T follicular helper cell (primary cell): ENCODE data around the gene CCDC188.

ENCODE experiments used
- DNase-seq: peaks from one replicate; pipeline ENCODE4 v3.0.0-alpha.2; 2020; ENCODE audit warnings: low read depth
- total RNA-seq, 2 experiments: gene quantifications; one replicate each; lab custom pipeline; 2026; lab: John Stamatoyannopoulos, UW

Gene CCDC188
- 0 to 0.12 reads per million in 2 experiments for total RNA-seq

DNA sequence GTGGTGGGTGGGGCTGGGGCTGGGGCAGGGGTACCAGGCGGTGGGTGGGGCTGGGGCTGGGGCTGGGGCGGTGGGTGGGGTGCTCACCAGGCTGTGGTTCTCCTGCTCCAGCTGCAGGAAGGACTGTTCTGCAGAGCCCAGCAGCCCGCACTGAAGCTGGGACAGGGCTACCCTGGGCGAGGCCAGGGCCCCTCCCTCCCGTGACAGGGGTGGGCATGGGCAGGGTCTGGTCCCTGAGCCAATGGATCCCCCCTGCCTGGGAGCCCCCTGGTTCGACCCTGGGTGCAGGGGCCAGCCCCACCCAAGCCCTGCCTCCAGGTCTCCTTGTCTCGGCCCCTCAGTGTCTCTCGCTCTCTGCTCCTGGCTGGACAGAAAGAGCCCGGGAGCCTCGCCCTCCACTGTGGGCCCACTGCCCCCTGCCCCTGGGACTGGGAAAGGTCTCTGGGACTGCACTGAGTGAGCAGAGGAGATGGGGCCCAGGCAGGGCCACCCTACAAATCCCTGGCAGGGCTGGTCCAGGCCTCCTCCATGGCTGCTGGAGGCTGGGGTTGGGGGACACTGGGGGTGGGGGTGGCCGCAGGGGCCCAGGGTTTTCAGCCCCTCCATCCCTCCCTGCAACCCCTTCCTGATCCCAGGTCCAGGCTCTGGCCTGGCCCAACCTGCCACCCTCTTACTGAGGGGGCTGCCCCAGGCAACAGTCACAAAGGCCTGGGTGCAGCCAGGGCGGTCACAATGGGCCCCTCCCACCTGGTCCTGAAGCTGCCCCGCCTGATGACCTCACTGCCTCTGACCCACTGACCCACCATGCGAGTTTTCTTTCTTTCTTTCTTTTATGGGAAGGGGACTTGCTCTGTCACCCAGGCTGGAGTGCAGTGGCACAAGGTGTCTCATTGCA lies at the start of gene CCDC188:
Gene CCDC188, minus strand, starts transcription at position 675 of the 895 bp plus-strand sequence. Its CDS starts 69 bp downstream, at position 606.
- no peak for DNase-seq

DNA sequence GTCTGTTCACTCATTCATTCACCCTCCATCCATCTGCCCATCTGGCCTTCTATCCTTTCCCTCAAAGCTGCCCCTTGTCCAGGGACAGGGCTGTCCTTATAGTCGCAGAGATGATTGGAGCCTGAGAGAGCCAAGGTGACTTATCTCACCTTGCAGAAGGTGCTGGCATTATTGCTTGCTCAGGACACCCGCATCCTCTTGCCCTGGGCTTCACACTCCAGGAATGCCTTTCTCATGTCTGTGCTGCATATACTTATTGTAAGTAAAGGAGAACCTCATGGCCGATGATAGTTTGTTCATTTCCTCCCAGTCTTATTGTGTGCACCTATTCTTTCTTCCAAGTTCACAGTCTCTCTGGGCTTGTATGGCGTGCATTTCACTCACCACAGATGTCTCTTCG lies 49.1 kb upstream of the CCDC188 start:
- no peak for DNase-seq

DNA sequence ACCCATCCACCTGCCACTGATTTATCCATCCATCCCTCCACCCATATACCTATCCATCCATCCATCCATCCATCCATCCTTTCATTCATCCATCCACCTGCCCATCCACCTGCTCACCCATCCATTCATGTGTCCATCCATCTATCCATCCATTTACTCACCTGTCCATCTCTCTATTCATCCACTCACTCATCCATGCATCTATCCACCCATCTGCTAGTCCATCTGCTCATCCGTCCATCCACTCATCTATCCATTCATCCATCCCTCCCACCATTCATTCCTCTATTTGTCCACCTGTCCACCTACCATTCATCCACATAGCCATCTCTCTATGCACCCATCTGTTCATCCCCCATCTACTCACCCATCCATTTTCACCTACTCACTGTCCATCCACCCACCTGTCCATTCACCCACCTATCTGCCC lies 48.6 kb upstream of the CCDC188 start:
- DNase-seq: no peak

DNA sequence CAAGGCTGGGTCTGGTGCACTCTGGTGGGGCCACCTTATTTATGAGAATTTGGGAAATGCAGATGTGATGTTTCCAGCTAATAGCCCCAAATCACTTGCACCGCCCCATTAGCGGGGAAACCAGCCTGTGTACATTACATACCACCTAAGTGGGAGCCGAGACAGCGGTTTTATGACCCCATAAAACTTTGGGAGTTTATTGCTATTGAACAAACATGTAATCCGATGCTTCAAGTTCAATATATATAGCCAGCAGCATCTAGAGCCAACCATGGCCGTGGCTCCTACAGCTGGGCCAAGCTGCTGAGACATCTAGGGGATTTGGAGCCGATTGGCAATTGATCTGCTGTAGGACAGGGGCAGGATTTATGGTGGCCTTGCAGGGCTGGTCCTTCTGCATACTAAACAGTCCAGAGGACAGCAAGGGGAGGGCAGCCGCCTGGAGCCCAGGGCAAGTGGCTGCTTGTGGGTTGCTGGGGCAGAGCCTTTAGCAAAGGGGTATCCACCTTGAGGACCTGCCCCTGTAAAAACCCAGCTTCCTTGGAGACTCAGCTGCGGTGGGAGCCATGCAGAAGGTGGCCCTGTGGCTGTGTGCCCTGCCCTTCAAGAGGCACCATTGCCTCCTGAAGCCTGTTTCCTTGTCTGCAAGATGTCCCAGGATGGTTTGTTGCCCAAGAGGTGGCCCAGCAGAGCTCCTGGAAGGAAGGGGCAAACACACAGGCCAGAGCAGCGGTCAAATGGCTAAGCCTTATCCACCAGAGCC lies 47.9 kb upstream of the CCDC188 start:
- no peak for DNase-seq

DNA sequence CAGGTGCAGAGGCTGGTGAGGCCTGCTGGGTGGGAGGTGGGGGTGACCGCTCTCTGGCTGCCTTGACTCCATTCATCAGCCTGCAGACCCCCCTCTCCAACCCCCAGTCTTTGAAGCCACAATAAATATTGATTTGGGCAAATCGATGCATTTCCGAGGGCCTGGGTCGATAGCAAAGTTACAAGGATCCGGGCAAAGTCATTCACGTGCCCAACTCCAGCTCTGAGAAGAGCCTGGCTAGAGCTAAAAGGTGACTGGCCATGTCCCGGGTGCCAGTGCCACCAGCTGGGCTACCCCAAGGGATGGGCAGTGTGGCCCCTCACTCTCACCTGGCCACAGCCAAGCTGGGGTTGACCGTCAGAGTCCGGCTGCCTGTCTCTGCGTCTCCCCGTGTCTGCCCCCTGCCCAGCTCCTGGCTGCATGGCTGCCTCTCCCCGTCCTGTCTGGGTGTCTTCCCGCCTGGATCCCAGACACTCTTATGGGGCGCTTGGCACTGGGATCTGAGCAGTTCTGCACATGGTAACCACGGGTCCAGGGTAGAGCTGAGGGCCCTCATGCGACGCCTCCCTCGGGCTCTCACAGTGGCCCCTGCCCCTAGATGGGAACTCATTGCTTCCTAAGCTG lies 46.7 kb upstream of the CCDC188 start:
- DNase-seq: no peak

DNA sequence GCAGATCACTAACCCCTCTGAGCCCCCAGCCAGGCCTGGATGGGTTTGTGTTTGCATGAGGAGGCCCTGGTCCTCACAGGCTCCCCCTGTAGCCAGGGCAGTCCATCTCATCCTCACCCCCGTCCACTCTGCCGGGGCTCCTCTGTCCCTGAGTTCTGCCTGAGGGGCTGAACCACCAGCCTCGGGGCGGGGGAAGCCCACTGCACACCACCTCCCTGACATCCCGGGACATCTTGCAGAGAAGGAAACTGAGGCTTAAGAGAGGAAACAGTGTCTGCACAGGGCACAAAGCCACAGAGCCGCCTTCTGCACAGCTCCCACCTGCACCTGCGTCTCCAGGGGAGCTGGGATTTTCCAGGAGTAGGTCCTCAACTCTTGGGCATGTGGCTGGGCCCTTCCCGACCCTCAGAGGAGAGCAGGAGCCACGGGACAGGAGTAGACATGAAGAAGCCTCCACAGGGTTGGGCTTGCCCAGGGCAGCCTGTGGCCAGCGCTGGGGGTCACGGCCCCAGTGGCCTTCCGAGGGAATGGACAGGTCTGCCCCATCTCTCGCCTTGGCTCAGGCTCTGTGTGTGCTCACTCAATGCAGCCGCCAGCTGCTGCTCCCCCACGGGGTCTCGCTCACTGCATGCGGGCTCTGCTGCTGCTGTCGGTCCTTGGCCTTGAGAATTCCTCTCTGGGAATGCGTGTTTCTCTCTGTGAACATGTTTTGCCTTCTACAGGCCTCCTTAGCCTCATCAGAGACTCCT lies 45.4 kb upstream of the CCDC188 start:
- DNase-seq: no peak

DNA sequence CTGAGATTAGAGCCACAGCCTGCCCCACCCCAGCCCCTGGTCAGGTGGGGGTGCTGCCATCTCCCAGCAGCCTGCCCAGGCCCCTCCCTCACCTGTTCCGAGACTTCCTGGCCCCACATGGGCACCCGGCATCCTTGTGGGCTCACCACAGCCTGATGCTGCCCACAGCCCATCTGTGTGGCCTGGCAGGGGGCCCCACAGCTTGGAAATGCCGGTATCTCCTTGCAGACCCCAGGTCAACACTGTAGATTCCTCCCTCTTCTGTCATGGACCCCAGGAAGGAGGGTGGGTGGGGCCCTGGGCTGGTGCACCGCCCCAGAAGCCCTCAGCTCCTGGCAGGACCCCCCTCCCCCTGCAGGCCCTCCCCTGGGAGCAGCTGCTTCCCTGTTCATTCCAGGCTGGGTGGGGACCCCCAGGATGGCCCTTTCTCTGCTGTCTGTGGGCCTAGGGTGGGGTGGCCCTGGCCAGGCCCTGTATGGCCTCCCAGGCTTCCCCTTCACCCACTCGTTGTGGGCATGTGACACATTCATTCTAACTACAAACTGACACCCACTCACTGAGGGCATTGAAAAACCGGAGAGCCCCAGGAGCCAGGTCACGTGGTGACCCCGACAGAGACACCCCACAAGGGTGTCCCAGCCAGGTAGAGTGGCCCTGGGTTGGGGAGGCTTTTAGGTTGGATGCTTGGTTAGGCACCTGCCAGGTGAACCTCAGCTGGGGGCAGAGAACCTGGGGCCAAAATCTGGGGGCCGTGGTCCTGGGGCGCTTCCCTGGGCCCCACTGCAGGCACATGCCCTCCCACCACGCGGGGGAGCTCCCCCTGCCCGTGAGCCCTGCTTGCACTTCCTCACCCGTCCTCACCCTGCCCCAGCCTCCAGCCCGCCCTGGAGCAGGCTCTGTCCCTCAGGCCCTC lies 44.1 kb upstream of the CCDC188 start:
- no peak for DNase-seq

DNA sequence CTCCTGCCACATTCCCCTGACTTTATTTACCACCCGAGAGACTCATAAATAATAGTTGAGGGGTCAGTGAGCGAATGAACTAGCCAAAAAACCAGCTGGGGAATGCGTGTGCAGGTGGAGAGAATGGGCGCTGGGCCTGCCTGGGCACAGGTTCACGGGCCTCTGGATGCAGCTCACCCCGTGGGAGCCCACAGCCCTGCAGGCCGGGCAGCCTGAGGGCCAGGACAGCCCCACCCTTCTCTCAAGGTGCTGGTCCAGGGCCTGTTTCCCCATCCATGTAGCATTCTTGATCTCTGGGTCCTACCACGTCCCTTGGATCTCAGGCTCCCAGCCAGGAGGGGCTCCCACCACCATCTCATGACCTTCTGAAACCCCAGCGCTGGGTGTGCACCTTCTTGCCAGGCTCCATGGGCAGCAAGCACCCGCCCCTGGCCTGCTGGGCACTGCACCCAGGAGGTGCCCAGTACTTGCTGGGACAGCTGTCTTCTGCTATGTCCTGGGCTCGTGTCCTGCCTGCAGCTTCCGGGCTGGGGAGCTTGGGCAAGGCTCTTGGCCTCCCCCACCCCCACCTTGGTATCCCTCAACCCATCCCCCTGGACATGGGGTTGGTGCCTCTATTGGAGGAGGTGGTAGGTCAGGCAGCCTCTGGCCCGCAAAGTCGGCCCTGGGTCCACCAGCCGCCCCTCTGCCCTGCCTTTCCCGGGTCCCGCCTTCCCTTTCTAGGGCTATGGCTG lies 43.1 kb upstream of the CCDC188 start:
- no peak for DNase-seq

DNA sequence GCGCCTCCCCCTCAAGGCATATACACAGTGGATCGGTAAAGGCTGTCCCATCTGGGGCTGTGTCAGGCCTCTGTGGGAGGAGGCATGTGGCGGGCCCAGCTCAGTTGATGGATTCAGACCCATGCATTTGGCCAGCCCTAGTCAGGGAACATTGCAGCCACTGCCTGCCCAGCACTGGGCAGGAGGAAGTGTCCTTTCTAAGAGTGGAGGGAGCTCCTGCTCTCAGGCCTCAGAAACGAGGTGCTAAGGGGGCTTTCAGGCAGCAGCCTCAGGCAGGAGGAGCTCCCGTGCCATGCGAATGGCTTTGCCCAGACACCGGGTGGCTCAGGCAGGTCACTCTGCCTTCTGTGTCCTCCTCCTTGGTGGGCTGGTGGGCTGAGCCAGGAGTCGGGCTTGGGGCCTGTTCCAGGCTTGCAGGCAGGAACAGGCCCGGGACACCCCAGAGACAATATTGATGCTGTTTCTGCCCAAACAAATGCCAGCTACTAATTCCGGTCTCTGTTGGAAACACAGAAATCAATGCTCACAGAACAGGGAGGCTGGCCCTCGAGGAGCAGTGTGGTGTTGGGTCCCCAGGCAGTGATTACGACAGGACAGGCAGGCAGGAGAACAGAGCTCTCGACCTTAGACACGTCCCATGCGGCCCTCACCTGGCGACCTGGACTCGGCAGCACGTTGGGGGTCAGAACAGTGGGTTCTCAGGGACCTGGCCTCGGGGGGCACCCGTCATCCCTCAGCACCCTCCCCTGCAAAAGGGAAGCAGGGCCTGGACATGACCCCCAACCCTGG lies 42.3 kb upstream of the CCDC188 start:
- no peak for DNase-seq

DNA sequence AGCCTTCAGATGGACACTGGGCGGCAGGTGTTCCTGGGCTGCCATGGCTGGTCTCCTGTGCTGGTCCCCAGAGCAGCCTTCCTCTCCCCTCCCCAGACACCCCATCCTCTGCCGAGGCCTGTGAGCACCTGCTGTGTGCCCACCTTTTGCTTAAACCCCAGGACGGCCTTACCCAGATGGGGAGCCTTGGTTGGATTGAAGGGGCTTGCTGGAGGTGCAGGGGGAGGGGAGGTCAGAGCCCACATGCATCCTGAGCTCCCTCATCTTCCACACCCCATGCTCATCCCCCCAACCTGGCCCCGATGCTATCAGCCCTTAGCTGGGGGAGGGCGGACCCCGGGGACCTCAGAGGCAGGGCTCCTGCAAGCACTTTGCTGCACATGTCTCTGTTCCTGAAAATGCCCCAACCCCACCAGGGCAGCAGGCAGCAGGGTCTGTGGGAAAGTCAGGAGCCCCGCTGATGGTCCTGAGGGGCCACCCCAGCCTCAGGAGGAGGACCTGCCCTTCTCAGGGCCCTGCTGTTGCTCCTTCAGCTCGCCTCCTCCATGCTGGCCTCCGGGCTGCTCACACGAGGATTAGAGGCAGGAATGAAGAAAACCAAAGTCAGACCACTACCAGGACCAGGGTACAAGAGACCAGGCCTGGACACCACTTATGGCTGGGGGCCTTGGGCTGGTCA lies 41.6 kb upstream of the CCDC188 start:
- no peak for DNase-seq

DNA sequence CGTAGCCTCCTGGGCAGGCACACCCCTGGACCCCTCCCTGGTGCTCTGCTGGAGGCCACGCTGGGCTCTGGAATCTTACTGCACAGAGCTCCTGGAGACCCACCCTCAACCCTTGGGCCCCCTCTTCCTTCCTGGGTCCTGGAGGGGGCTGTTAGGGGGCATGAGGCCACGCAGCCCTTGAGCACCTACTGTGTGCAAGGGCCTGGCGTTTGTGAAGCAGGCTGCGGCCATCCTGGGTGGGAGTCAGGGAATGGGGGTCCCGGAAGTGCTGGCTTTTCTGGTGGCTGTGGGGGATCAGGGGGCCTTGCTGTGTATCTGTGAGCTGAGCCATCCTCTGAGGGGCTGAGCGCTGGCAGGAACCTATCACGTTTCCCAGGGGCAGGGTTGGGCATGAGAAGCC lies 40.9 kb upstream of the CCDC188 start:
- no peak for DNase-seq

DNA sequence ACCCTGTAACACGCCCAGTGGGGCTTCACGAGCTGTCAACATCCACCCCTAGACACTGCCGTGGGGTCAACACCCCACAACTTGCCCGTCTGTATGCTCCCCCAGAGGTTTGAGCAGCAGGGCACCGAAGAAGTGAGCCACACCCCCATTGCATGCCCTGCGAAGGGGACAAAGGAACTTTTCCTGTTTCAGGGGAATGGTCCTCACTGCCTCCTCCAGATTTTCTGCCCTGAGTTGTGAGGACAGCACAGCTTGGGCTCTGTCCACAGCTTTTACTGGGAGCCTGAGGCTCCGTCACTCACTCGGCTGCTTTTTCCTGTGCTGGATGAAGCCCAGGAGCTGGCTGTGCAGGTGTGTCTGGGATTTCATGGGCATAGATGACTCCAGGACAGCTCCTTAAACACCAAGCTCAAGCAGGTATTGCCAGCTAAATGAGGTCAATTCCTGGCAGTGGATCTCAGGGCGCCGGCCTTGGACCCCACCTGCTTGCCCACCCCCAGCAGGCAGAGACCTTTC lies 40.2 kb upstream of the CCDC188 start:
- DNase-seq: no peak

DNA sequence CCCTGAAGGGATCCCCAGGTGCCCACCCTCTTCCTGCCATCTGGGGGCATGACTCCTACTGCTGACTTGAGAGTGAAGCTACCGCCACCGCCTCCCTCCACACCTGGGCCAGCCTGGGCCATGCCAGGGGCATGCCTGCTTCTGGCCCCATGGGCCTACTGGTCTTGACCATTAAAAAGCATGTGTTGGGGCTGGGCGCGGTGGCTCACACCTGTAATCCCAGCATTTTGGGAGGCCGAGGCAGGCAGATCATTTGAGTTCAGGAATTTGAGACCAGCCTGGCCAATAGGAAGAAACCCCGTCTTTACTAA lies 37.7 kb upstream of the CCDC188 start:
- DNase-seq: no peak

DNA sequence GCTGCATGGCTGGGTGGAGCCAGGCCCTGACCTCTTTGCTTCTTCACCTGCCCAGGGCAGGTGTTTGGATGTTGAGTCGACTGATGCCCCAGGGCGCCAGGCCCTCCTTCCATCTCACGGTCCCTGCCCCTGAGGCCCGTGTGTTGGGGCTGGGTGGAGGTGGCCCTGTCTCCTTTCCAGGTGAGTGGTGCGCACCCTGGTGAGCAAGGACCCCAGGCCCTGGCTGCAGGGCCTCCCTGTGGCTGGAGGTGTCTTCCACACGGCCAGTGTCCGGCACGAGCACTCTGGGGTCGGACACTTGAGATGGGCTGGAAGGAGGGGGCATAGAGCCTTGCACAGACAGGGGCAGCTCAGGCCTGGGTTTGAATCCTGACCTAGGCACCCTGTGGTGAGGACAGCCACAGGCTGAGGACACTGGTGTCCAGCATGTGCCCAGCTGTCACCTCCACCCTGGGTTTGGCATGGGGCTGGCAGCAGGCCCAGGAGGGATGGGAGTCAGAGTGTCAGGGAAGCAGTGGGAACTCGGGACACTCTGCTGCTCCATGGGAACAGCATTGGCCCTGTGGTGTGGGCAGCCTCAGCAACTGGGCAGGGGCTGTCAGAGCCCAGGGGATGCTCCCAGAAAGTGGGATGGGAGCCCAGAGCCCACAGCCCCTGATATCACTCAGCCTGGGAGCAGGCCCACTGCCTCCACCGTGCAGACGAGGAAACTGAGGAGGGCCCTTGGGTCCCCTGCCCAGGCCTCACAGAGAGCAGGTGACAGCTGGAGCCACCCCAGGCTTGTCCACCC lies 37.1 kb upstream of the CCDC188 start:
- no peak for DNase-seq

DNA sequence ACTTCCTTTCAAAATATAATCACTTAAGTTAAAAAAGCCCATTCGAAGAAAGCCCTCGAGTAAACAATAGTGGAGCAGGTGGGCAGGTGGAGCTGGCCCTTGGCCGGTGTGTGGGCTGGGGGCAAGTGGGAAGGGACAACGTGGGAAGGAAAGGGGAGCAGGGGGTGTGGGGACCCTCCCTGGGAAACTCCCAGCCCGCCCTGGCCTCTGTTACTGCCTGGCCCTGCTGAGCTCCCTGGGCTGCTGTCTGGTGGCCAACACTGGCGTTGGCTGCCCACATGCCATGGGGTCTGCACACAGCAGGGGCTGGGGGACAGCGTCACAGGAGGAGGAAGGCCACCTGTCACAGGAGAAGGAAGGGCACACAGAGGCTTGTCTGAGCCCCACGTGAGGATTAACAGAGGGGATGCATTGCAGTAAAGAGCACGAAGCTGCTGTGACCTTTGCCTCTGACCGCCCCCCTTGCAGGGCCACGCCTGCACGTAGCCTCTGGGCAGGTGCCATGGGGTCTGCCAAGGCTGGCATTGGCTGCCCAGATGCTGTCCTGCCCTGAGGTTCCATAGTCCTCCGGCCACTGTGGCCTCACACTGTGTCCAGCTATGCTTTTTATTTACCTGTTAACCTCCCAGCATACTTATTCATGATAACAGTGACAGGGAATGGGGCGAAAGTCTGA lies 36.2 kb upstream of the CCDC188 start:
- no peak for DNase-seq

DNA sequence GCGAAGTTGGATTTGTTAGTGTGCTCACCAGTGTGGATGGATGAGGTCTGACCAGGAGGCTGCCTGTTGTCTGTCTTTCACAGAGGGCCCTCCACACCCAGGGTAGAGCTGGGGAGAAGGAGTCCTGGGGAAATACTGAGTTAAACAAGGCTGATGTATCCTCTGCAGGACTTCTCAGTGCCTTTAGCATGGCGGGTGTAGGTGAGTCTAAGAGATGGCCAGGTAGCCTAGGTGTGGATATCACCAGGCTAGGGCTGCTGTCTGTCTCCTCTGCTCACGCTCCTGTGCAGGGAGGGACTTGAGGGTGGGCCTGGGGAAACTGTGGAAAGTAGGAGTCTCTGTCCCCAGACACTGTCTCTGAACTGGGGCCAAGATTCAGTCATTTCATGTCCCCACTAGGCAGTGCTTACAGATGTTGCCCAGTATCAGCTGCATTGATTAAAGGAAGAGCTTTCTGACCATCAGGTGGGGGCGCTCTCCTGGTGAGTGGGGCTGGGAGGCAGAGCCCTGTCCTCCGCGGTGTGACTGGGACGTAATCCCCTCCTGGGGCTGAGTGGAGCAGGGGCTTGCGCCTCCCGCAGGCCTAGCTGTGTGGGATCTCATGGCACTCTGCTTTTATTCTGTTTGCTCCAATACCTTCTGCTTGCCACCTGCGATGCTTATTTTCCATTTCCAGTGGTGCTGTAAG lies 35.5 kb upstream of the CCDC188 start:
- no peak for DNase-seq

DNA sequence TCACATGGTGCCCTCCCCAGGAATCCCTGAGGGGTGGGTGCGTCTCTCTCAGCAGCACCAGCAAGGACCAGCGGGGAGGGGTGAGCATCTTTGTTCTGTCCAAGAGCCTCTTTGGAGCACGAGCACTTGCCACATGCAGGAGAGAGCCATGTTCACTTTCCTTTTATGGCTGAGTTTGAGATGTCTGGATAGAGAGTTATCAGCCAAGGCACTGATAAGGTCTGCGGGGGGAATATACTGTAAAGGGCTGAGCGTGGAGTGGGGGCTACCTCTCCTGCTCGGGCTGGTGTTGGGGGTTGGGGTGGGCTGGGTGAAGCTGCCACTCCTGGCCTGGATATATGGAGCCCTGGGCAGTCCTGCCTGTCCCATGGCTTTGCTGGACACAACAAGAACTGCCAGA lies 34.9 kb upstream of the CCDC188 start:
- DNase-seq: no peak
